Panc1 (cell line): Measurements from ENCODE around the gene TAF7. TPM values are rescaled to one million over a fixed set of nuclear protein-coding genes. Genes with fewer than 3 reads are reported as not detected.

Experiments
- ATAC-seq: fragments of 200-7000 bp; cut with Tn5 transposase; 2 replicates; pipeline ENCODE4 v1.9.1; 2020; ENCODE audit warnings: mild to moderate bottlenecking, moderate library complexity
- BruUV-seq: library from RNA; stranded (reverse); fragments of 400-500 nt; replicated peaks from 2 replicates; lab custom pipeline; 2021; lab: Mats Ljungman, UMichigan
- CTCF ChIA-PET: fragments of 300-600 bp; sonication (Branson Sonifier 250); formaldehyde crosslinking; loops from one replicate; lab custom pipeline; 2022; ENCODE audit warnings: antibody characterized with exemption; lab: Charles Lee
- POLR2A ChIA-PET: fragments of 300-600 bp; sonication (Branson Sonifier 250); formaldehyde crosslinking; loops from one replicate; lab custom pipeline; 2022; ENCODE audit warnings: antibody characterized with exemption; lab: Charles Lee
- DNase-seq: peaks from one replicate; pipeline ENCODE4 v3.0.0-alpha.2; 2010; ENCODE audit warnings: low read depth, low spot score
- H3K27ac ChIP-seq: 2 replicates; pipeline ENCODE4 v1.5.1; 2011; ENCODE audit warnings: mild to moderate bottlenecking, low read length, inconsistent platforms
- H3K27me3 ChIP-seq: fragments of 200-500 bp; sonication (Bioruptor generic); 2 replicates; pipeline ENCODE4 v1.6.0; 2014; ENCODE audit warnings: low read length, inconsistent platforms; ENCODE audit not compliant: control insufficient read depth, insufficient read depth
- H3K36me3 ChIP-seq: fragments of 200-500 bp; sonication (Bioruptor generic); 2 replicates; pipeline ENCODE4 v1.5.1; 2014; ENCODE audit warnings: inconsistent platforms, mild to moderate bottlenecking, low read length, moderate library complexity; ENCODE audit not compliant: control insufficient read depth, insufficient read depth
- H3K4me1 ChIP-seq: 2 replicates; pipeline ENCODE4 v1.5.1; 2011; ENCODE audit warnings: inconsistent platforms, mild to moderate bottlenecking, low read length, moderate library complexity; ENCODE audit not compliant: control insufficient read depth, insufficient read depth
- H3K4me3 ChIP-seq, 2 experiments: 2 replicates each; pipeline ENCODE4 v1.5.1; 2011 to 2012; ENCODE audit warnings: low read depth in 2 of 2, low read length in 2 of 2, mild to moderate bottlenecking in 2 of 2, inconsistent platforms in 1 of 2, moderate library complexity in 1 of 2
- H3K9me3 ChIP-seq: fragments of 200-500 bp; sonication (Bioruptor generic); 2 replicates; pipeline ENCODE4 v1.5.1; 2014; ENCODE audit warnings: low read depth, mild to moderate bottlenecking, inconsistent platforms, low read length, moderate library complexity; ENCODE audit not compliant: control insufficient read depth, insufficient read depth
- CTCF ChIP-seq: fragments of 450-650 bp; IDR thresholded peaks from 2 replicates; pipeline ENCODE4 v1.5.1; 2017; ENCODE audit warnings: mild to moderate bottlenecking
- POLR2AphosphoS5 ChIP-seq: IDR thresholded peaks from 2 replicates; pipeline ENCODE4 v1.6.1; 2012; ENCODE audit warnings: mild to moderate bottlenecking, low read depth, low read length, moderate library complexity
- REST ChIP-seq, 2 experiments: IDR thresholded peaks; 2 replicates each; pipeline ENCODE4 v1.6.1; 2011 to 2012; ENCODE audit warnings: low read depth in 2 of 2, control low read depth in 1 of 2, low read length in 1 of 2, mild to moderate bottlenecking in 1 of 2, moderate library complexity in 1 of 2; ENCODE audit not compliant: insufficient read depth in 1 of 2
- SIN3A ChIP-seq: IDR thresholded peaks from 2 replicates; pipeline ENCODE4 v1.6.1; 2012; ENCODE audit warnings: low read depth, mild to moderate bottlenecking, low read length, moderate library complexity, borderline replicate concordance; ENCODE audit not compliant: insufficient read depth
- TCF7L2 ChIP-seq: IDR thresholded peaks from 2 replicates; pipeline ENCODE4 v1.6.1; 2011; ENCODE audit warnings: mild to moderate bottlenecking, low read depth, low read length, inconsistent platforms
- in situ Hi-C: cut with HindIII; loops from 2 replicates; pipeline ENCODE4 v1.10.0; 2016; ENCODE audit warnings: low sequenced_read_pairs, low pct_unique_long_range_greater_than_20kb
- intact Hi-C: fragments of 100-400 bp; cut with micrococcal nuclease; formaldehyde crosslinking; loops from one replicate; pipeline ENCODE4 v1.10.0; 2022; ENCODE audit not compliant: unreplicated experiment
- total RNA-seq: library from RNA; stranded (reverse); gene quantifications from one replicate; pipeline ENCODE4 v1.2.1, GENCODE V29; 2021; ENCODE audit not compliant: unreplicated experiment

The TAF7 gene
- total RNA-seq, 1 experiment from 2014 or later, result 71.0 TPM

- peaks cover 46% of the 10 kb centered on the region for H3K9me3 ChIP-seq
- H3K4me1 ChIP-seq, result no peaks in the 10 kb centered on the region
- no TSS peak for BruUV-seq
- intact Hi-C loops (no loop called here), in situ Hi-C loops (no loop called here)
- H3K4me3 ChIP-seq, result no peak overlapping the region
- no peak overlapping the region for H3K27ac ChIP-seq
- ChIA-PET CTCF (no interaction called here), POLR2A (no interaction called here)
- no peak for ATAC-seq
- DNase-seq, result no peak
- H3K27me3 ChIP-seq, result no peaks in the 10 kb centered on the region
- no peaks in the 10 kb centered on the region; the same call in 1 of the 2 replicates for H3K36me3 ChIP-seq
- no peak for TF ChIP-seq POLR2AphosphoS5
- no peak for TF ChIP-seq REST (IDR thresholded peaks at IDR 0.05; ENCODE audit: insufficient read depth in 1 of 2, low read depth in 2 of 2, low read length in 1 of 2)
- TF ChIP-seq CTCF, result no peak
- no peak for TF ChIP-seq TCF7L2
- TF ChIP-seq SIN3A, result no peak
These were observed 14.0 kb downstream of the TAF7 start for GRCh38 chr5:141306630-141307029.

- CTCF ChIA-PET, result no interaction called here
These were observed 16.8 kb downstream of the TAF7 start, which contains the start of gene SLC25A2 for GRCh38 chr5:141303756-141304155. Gene SLC25A2, minus strand, starts transcription at chr5:141304049. Its CDS starts 184 bp downstream, at chr5:141303865.

More at GRCh38 chr5:141303756-141304155, 16.8 kb downstream of the TAF7 start, which contains the start of gene SLC25A2:
- intact Hi-C loops, result no loop called here
- peaks cover 27% of the 10 kb centered on the region for H3K9me3 ChIP-seq
- no peaks in the 10 kb centered on the region; the same call in 1 of the 2 replicates for H3K36me3 ChIP-seq
- H3K4me1 ChIP-seq, result no peaks in the 10 kb centered on the region
- BruUV-seq, result no TSS peak
- TF ChIP-seq CTCF, result no peak
- no peak for TF ChIP-seq SIN3A
- TF ChIP-seq REST (IDR thresholded peaks at IDR 0.05; ENCODE audit: insufficient read depth in 1 of 2, low read depth in 2 of 2, low read length in 1 of 2), result no peak
- TF ChIP-seq POLR2AphosphoS5, result no peak
- no peak for TF ChIP-seq TCF7L2
- no peaks in the 10 kb centered on the region for H3K27me3 ChIP-seq
- ATAC-seq, result no peak
- no peak for DNase-seq
- in situ Hi-C loops, result no loop called here
- no peak within 1 kb of the TSS for H3K4me3 ChIP-seq
- no peak within 1 kb of the TSS for H3K27ac ChIP-seq
- POLR2A ChIA-PET, result no interaction called here
